Bronchial epithelial cell (primary cell): ENCODE measurements around the gene DIRAS1. TPM values are rescaled to one million over a fixed set of nuclear protein-coding genes. Genes with fewer than 3 reads are reported as not detected.

Source experiments
- DNase-seq: peaks from one replicate; pipeline ENCODE4 v3.0.0-alpha.2; 2010; ENCODE audit warnings: low read depth
- FAIRE-seq: peaks from 2 replicates; lab custom pipeline; 2011; peaks lifted over from hg19 to GRCh38; lab: Jason Lieb, UNC
- H3K27me3 ChIP-seq: 2 replicates; pipeline ENCODE4 v1.5.1; 2011; ENCODE audit warnings: low read length; ENCODE audit not compliant: control insufficient read depth, insufficient read depth
- H3K36me3 ChIP-seq: 2 replicates; pipeline ENCODE4 v1.5.1; 2011; ENCODE audit warnings: low read length; ENCODE audit not compliant: control insufficient read depth, insufficient read depth
- H3K4me3 ChIP-seq: 2 replicates; pipeline ENCODE4 v1.5.1; 2011; ENCODE audit warnings: mild to moderate bottlenecking, low read depth, low read length, control low read depth
- total RNA-seq: library from RNA; depleted of rRNA; stranded (reverse); fragments of >200 nt; gene quantifications from 2 replicates; pipeline ENCODE4 v1.2.1, GENCODE V29; 2014
- TF ChIP-seq, protein P1 (sequence below): IDR thresholded peaks from 2 replicates; pipeline ENCODE4 v1.5.1; 2011; ENCODE audit warnings: mild to moderate bottlenecking, moderate library complexity, low read length, control low read depth, inconsistent platforms; ENCODE audit not compliant: insufficient read depth, severe bottlenecking

Gene DIRAS1
- total RNA-seq, 1 donor from 2014 or later = under 0.01 TPM

DNA sequence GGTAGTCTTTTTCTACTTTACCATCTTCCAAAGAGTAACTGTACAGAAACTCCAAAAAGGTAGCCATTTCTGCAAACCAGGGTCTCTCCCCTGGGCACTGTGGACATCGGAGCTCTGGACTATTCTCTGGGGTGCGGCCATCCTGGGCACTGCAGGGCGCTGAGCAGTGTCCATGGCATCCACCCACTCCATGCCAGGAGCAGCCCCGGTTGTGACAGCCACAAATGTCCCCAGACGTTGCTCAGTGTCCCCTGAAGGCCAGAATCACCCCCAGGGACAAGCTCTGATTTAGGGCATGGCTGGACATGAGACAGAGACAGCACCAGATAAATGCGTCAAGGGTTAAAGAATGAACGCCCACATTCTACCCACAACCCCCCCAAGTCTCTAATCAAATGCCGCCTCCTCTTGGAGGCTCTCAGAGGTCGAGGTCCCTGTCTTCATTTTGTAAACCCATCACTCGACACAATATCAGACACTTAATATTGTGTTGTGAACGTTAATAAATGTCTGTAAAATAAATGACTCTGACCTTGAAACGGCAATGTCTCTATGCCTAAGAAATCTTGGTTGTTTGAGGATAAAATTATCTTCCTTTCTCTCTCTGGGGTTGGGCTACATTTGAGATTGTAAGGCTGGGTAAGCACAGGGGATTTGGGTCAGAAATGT is 27.5 kb downstream of the DIRAS1 start:
- Histone ChIP-seq H3K27me3 (no peaks in the 10 kb centered on the region), H3K4me3 (no peak overlapping the region), H3K36me3 (no peaks in the 10 kb centered on the region)
- TF ChIP-seq, protein P1, sequence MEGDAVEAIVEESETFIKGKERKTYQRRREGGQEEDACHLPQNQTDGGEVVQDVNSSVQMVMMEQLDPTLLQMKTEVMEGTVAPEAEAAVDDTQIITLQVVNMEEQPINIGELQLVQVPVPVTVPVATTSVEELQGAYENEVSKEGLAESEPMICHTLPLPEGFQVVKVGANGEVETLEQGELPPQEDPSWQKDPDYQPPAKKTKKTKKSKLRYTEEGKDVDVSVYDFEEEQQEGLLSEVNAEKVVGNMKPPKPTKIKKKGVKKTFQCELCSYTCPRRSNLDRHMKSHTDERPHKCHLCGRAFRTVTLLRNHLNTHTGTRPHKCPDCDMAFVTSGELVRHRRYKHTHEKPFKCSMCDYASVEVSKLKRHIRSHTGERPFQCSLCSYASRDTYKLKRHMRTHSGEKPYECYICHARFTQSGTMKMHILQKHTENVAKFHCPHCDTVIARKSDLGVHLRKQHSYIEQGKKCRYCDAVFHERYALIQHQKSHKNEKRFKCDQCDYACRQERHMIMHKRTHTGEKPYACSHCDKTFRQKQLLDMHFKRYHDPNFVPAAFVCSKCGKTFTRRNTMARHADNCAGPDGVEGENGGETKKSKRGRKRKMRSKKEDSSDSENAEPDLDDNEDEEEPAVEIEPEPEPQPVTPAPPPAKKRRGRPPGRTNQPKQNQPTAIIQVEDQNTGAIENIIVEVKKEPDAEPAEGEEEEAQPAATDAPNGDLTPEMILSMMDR = no peak
- FAIRE-seq (no peak), DNase-seq (no peak)

DNA sequence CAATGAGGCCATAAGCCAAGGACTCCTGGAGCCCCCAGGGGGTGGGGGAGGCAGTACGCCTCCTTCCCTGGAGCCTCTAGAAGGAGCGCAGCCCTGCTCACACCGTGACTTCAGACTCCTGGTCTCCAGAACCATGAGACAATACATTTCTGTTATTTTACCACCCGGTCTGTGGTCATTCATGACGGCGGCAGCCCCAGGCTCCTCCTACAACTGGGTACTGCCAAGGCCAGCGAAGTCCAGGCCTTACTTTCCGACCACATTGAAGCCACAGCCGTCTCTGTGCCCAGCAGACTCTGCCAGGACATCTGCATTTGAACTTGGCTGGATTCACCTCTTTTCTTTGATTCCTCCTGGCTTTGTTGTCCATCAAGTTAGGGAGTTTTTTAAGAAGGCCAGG is 29.2 kb downstream of the DIRAS1 start:
- H3K27me3 ChIP-seq = no peaks in the 10 kb centered on the region
- FAIRE-seq (no peak), DNase-seq (no peak)
- TF ChIP-seq, protein P1 = no peak
- H3K4me3 ChIP-seq = no peak overlapping the region
- H3K36me3 ChIP-seq = no peaks in the 10 kb centered on the region

DNA sequence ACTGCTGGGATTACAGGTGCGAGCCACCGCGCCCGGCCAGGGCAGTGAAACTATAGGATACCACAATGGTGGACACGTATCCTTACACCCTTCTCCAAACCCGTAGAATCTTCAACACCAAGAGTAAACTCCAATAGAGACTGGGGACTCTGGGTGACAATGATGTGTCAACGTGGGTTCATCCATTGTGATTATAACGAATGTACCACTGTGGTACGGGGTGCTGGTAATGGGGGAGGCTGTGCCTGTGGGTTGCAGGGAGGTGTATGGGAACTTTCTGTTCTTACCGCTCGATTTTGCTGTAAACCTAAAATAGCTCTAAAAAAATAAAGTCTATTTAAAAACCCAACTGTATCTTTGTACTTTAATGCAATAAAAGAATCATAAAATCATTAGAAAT is 30.3 kb downstream of the DIRAS1 start:
- FAIRE-seq (no peak), DNase-seq (no peak)
- TF ChIP-seq, protein P1 = no peak
- Histone ChIP-seq H3K4me3 (no peak overlapping the region), H3K36me3 (no peaks in the 10 kb centered on the region), H3K27me3 (no peaks in the 10 kb centered on the region)

DNA sequence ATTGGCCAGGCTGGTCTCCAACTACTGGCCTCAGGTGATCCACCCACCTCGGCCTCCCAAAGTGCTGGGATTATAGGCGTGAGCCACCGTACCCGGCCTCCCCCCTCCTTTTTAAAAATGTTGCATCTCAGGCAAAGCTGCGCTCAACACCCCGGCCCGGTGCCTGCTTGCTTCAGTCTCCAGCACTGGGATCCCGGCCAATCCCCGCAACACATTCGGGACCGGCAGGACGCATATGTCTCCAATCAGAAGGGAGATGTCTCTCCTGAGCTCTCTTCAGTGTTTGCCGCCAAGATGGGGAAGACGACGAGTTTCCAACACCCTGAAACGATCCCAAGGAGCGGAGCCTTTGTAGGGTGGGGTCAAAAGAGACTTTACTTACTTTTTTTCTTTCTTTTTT is 34.8 kb downstream of the DIRAS1 start:
- Histone ChIP-seq H3K27me3 (no peaks in the 10 kb centered on the region), H3K4me3 (no peak overlapping the region), H3K36me3 (no peaks in the 10 kb centered on the region)
- DNase-seq (no peak), FAIRE-seq (no peak)
- TF ChIP-seq, protein P1 = no peak

DNA sequence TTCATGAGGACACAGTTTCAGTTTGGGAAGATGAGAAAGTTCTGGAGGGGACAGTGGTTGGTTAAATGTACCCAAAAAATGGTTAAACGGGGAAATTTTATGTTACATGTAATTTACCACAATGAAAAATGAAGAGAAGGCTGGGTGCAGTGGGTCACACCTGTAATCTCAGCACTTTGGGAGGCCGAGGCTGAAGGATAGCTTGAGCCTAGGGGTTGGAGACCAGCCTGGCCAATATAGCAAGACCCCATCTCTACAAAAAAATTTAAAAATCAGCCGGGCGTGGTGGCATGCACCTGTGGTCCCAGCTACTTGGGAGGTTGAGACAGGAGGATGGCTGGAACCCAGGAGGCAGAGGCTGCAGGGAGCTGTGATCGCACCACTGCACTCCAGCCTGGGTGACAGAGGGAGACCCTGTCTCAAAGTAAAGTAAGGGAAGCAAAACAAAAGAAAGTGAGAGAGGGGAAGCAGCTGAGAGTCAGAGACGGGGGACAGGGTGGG is 35.9 kb downstream of the DIRAS1 start:
- no peak for FAIRE-seq
- TF ChIP-seq, protein P1 = no peak
- Histone ChIP-seq H3K36me3 (no peaks in the 10 kb centered on the region), H3K27me3 (no peaks in the 10 kb centered on the region), H3K4me3 (no peak overlapping the region)
- no peak for DNase-seq
